GM18519 (cell line): Measurements from ENCODE around the gene INSRR.

Experiments used
- ATAC-seq: cut with Tn5 transposase; IDR thresholded peaks from one replicate; pipeline ENCODE4 v1.9.1; 2021; ENCODE audit warnings: mild to moderate bottlenecking, moderate library complexity; ENCODE audit not compliant: unreplicated experiment, low FRiP score

INSRR gene

GRCh38 chr1:156858959-156859522, at the start of gene INSRR:
Gene INSRR, minus strand, starts transcription at chr1:156859117. Its CDS starts 496 bp downstream, at chr1:156858621.
- no peak for ATAC-seq

DNA sequence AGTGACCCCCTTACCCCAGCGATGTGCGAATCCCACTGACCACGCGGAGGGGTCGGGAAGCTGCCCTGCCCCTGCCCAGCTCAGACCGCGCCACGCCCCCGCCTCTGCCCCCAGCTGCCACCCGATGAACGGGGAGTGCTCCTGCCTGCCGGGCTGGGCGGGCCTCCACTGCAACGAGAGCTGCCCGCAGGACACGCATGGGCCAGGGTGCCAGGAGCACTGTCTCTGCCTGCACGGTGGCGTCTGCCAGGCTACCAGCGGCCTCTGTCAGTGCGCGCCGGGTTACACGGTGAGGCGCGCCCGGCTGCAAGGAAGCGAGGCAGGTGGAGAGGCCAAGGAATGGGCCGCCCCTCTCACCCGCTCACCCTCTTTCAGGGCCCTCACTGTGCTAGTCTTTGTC, 49.6 kb upstream of the INSRR start:
- no peak for ATAC-seq

DNA sequence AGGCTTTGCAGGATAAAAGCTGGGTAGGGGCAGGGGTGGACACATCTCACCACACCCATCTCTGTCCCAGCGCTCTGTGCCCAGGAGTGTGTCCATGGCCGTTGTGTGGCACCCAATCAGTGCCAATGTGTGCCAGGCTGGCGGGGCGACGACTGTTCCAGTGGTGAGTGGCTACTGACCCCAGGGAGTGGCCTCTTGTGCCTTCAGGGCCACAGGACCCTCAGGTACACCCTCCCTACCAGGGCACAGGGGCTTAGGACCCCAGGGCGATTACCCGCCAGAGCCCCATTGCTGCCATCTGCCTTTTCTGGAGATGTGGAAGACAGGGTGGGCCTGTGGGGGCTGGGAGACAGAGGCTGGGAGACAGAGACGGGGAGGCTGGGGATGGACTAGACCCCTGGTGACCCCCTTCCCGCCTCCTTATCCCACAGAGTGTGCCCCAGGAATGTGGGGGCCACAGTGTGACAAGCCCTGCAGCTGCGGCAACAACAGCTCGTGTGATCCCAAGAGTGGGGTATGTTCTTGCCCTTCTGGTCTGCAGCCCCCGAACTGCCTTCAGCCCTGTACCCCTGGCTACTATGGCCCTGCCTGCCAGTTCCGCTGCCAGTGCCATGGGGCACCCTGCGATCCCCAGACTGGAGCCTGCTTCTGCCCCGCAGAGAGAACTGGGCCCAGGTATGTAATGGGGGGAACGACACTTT, 47.4 kb upstream of the INSRR start:
- no peak for ATAC-seq

DNA sequence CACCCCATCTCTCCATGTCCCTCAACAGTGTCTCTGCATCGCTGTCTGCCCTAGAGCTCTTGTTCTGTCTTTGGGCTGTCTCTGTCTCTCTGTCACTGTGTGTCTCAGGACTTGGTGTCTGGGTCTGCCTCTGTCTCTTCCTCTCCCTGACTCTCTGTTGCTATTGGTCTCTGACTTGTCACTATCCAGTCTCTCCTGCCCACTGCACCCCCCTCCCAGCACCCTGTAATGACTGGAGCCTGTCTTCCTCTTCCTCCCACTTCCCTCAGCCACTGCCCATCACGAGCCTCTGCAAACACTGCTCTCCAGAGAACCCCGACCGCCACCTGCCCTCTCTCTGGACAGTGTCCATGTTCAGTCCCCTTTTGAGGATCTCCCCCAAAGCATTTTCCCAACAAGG, 46.7 kb upstream of the INSRR start:
- ATAC-seq, result no peak

DNA sequence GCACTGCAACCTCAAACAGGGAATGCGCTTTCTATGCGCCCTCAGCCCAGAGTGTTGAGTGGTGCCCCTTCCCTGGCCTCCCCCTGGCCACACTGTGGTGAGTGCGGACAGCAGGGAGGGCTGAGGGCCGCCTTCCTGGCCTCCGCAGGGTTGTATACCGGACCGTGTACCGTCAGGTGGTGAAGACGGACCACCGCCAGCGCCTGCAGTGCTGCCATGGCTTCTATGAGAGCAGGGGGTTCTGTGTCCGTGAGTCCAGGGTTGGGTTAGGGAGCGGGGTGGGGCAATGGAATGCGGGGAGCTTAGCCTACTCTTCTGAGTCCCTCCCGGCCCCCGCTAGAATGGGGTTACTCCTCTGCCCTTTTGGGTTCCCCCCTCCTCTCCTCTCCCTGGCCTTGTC, 46.3 kb upstream of the INSRR start:
- ATAC-seq, result no peak

DNA sequence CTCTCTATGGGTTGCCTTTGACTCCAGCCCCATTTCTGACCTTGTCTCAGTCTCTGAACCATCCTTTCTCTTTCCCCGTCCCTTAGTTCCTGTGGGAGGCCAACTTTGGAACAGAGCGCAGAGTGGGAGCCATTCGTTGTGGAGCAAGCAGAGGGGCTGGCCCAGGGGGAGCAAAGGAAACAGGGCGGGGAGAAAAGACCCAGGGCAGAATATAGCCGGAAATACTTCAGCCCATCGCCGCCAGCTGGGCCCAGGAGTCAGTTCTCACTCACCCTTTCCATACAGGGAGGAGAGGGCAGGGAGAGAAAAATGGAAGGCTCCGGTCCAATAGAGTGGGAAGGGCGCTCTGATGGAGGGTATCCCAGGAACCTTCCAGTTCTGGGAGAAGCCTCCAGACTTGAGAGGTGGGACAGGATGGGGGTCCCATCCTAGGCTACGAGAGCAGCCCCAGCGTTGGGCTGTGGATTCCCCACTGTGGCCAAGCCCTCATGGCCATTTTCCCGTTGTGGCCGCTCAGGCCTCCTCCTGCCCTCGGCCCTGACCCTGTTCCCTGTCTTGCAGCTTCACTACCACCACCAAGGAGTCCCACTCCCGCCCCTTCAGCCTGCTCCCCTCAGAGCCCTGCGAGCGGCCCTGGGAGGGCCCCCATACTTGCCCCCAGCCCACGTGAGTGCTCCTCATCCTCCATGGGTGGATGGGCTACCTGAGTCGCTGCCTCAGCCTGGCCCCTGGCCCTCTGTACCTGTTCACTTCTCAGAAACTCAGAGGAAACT, 45.5 kb upstream of the INSRR start:
- ATAC-seq, result no peak

GRCh38 chr1:156903328-156904091, 44.6 kb upstream of the INSRR start:
- ATAC-seq, result no peak

GRCh38 chr1:156901966-156902915, 43.3 kb upstream of the INSRR start:
- ATAC-seq, result no peak

DNA sequence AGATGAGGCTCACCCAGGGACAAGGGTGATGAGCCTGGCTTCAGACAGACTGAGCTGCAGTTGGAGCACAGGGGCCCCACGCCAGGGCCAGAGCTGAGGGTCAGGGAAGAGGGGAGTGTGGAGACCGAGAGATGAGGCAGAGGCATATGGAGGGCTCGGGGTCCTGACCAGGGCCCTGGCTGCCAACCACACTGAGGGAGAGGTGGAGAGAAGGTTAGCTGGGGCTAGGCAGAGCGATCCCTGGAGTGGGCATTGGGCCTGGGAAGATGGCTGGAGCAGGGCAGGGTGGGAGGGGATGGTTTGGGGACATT, 42.6 kb upstream of the INSRR start:
- no peak for ATAC-seq

DNA sequence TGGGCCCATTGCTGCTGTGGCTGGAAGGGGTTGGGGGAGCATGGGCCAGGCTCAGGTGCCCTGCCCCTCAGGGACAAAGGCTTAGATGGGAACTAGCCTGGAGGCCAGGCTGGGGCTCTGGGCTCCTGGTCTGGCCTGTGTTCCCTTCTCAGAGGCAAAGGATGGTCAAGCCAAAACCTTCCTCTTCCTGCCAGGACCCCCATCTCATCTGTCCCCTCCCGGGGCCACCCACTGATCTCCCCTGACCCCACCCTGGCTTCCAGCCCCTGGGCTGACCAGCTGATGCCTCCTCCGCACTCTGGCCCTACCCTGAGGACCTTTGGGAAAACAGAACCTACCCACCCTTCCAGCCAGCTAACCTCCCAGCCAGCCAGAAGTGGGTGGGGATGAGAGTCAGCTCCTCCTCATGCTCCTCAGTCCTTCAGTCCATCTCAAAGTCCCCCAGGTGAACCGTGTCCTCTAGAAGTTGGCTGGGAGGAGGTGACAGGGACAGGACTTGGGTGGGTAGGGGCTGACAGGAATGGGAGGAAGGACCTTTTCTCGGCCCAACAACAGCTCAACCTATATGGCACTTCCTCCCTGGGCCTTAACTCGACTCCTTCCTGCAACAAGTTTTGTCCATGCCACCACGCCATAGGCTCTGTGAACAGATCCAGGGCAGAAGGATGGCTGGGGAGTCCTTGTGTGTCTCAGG, 42.1 kb upstream of the INSRR start:
- ATAC-seq, result no peak

DNA sequence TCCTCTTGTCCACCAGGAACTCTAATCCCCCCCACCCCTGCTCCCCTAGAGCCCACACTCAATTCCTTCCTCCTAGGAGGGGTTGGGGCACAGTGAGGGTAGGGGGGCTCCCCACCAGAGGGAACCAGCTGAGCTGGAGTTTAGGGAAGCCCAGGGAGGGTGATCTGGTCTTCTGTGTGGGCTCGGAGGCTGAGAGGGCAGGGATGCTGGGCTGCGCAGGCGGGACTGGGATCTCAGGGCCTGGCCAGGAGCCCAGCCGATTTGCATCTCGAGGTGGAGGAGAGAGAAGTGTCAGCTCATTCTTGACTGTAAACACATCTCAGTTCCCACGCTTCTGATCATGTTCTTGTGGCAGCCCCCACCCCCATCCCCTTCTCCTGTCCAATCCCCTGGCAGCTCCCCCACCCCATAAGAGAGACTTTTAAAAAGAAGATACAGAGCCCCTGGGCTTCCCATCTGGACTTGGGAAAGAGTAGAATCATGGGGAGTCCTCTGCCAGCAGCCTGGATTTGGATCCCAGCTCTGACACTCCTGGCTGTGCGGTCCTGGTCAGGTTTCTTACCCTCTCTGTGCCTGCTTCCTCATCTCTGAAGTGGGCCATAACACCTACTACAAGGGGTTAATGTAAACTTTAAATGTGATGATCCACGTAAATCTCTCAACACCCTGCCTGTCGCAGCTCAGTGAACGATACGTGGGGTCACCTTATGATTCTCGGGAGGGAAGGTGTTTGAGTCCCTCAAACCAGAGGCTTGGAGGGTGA, 41.2 kb upstream of the INSRR start:
- no peak for ATAC-seq

GRCh38 chr1:156898971-156899664, 40.2 kb upstream of the INSRR start:
- no peak for ATAC-seq

DNA sequence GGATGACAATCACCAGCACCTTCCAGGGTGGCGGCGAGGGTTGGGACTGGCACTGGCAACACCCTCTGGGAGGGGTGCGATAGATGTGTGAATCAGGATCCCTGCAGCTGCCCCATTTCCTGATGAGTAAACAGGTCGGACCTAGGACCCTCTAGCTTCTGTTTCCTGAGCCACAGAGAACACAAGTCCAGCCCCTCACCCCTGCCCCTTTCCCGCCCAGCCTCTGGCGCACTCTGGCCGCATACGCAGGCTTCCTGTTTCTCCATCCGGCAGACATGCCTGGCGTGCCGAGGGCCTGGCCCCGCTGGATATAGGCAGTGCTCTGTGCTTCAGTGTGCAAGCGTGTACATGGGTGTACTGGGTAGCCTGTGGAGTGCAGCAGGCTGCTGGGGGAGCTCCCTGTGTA, 39.2 kb upstream of the INSRR start:
- no peak for ATAC-seq

- ATAC-seq, result no peak
These were observed 38.3 kb upstream of the INSRR start for GRCh38 chr1:156897078-156897825.

DNA sequence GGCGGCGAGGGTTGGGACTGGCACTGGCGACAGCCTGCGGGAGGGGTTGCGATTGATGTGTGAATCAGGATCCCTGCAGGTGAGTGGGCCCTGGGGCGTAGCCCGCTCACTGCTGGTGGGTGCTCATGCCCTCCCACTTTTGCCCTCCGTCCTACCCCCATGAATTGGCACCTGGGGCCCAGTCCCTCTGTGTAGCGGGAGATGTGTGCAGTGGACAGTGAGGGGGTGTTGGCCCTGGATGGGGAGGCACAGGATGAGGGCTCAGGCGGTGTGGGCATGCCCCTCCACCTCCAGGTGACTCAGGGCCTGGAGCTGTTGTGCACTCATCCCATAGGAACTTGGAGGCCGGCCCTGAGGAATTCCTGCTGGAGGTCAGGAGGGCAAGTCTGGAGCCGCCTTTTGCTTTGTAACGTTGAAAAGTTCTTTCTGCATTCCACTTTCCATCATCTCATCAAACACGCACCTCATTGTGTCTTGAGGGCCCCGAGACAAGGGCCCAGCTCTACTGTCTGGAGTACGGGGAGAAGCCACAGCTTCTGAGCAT, 37.6 kb upstream of the INSRR start:
- no peak for ATAC-seq

DNA sequence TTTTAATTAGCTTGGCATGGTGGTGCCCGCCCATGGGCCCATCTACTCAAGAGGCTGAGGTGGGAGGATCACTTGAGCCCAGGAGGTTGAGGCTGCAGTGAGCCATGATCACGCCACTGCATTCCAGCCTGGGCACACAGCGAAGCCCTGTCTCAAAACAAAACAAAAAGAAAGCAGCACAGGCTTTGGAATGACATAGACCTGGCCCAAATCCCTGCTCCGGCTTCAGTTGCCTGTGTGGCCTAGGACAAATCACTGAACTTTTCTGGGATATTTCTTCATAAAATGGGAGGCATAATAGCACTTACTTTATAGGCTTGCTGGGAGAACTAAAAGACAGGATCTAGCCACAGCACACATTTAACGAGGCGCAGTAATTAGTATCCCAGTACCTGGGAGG, 37.0 kb upstream of the INSRR start:
- ATAC-seq, result no peak

DNA sequence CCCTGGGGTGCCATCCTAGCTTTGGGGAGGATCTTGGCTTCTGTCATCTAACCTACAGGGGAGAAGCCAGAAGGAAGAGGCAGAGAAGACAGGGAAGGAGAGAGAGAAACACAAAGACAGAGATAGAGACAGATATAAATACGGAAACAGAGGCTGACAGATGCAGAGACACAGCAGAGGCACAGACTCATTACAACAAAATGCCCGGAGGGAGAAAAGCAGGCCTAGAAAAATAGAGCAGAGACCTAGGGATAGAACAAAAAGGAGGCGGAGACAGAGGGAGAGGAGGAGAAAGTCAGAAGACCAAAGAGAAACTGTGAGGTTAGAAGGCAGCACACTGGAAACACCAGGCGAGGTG, 36.5 kb upstream of the INSRR start:
- no peak for ATAC-seq
